HCT116 (cell line): Measurements from ENCODE around the gene ALDH3A1. TPM values are rescaled to one million over a fixed set of nuclear protein-coding genes. Genes with fewer than 3 reads are reported as not detected.

ENCODE experiments used
- ATAC-seq: fragments of 200-7000 bp; cut with Tn5 transposase; 2 replicates; pipeline ENCODE4 v1.9.1; 2020; ENCODE audit warnings: mild to moderate bottlenecking, moderate library complexity
- BruUV-seq: library from RNA; stranded (reverse); fragments of 400-500 nt; replicated peaks from 2 replicates; lab custom pipeline; 2021; lab: Mats Ljungman, UMichigan
- CTCF ChIA-PET: fragments of 300-600 bp; sonication (Branson Sonifier 250); formaldehyde crosslinking; loops from one replicate; lab custom pipeline; 2021; ENCODE audit warnings: antibody characterized with exemption; lab: Charles Lee
- POLR2A ChIA-PET: fragments of 300-600, 350-600 bp; sonication (Branson Sonifier 250); formaldehyde crosslinking; loops from one replicate; lab custom pipeline; 2021; ENCODE audit warnings: antibody characterized with exemption; lab: Charles Lee
- RAD21 ChIA-PET, 2 experiments: fragments of 300-600 bp; sonication (Branson Sonifier 250); formaldehyde crosslinking; loops; one replicate each; lab custom pipeline; 2023; ENCODE audit warnings: low total read pairs in 2 of 2; ENCODE audit not compliant: uncharacterized antibody in 2 of 2, unreplicated experiment in 2 of 2, low non-redundant PET in 1 of 2; lab: Charles Lee
- DNase-seq: peaks from one replicate; pipeline ENCODE4 v3.0.0-alpha.2; 2010; ENCODE audit warnings: low read depth, low spot score
- H2AFZ ChIP-seq: fragments of 200-600 bp; shearing (Covaris generic), sonication (generic); 2 replicates; pipeline ENCODE4 v1.6.1; 2017; ENCODE audit warnings: low read depth, mixed run types, mixed read lengths, antibody characterized with exemption, low read length; ENCODE audit not compliant: poor library complexity, severe bottlenecking
- H3K27ac ChIP-seq: 2 replicates; pipeline ENCODE4 v1.5.1; 2012; ENCODE audit warnings: low read depth, low read length
- H3K27me3 ChIP-seq: fragments of 200-600 bp; sonication (generic); 2 replicates; pipeline ENCODE4 v1.6.1; 2016; ENCODE audit warnings: mixed run types, low read length, mixed read lengths; ENCODE audit not compliant: insufficient read depth
- H3K36me3 ChIP-seq, 2 experiments: fragments of 200-500 bp in 1 of 2; fragments of 200-600 bp in 1 of 2; sonication (Bioruptor generic) in 1 of 2; sonication (generic) in 1 of 2; 2 replicates each; pipeline versions ENCODE4 v1.5.1 to v1.6.1; 2014 to 2016; ENCODE audit warnings: low read length in 2 of 2, inconsistent platforms in 1 of 2, mixed read lengths in 1 of 2, mixed run types in 1 of 2; ENCODE audit not compliant: insufficient read depth in 2 of 2, control insufficient read depth in 1 of 2
- H3K4me1 ChIP-seq, 2 experiments: fragments of 200-600 bp in 1 of 2; sonication (generic) in 1 of 2; 2 replicates each; pipeline versions ENCODE4 v1.5.1 to v1.6.1; 2012 to 2017; ENCODE audit warnings: low read length in 2 of 2, inconsistent platforms in 1 of 2, mild to moderate bottlenecking in 1 of 2, mixed read lengths in 1 of 2, mixed run types in 1 of 2, moderate library complexity in 1 of 2; ENCODE audit not compliant: insufficient read depth in 2 of 2, control insufficient read depth in 1 of 2
- H3K4me2 ChIP-seq: fragments of 200-600 bp; sonication (generic); 2 replicates; pipeline ENCODE4 v1.6.1; 2017; ENCODE audit warnings: mixed run types, low read length, mixed read lengths
- H3K4me3 ChIP-seq, 2 experiments: fragments of 200-600 bp in 1 of 2; sonication (generic) in 1 of 2; replicated peaks in 1 of 2; 2 replicates each; pipeline ENCODE4 v1.5.1; 2011 to 2016; ENCODE audit warnings: low read length in 2 of 2, control low read depth in 1 of 2, low read depth in 1 of 2, mild to moderate bottlenecking in 1 of 2, mixed read lengths in 1 of 2, mixed run types in 1 of 2
- H3K79me2 ChIP-seq: fragments of 200-600 bp; sonication (generic); 2 replicates; pipeline ENCODE4 v1.6.1; 2017; ENCODE audit warnings: mild to moderate bottlenecking, mixed run types, low read length, moderate library complexity, mixed read lengths; ENCODE audit not compliant: insufficient read depth
- H3K9ac ChIP-seq: fragments of 200-600 bp; sonication (generic); 2 replicates; pipeline ENCODE4 v1.6.1; 2016; ENCODE audit warnings: low read length, mixed read lengths
- H3K9me2 ChIP-seq: fragments of 200-600 bp; sonication (generic), shearing (Covaris generic); 2 replicates; pipeline ENCODE4 v1.6.1; 2017; ENCODE audit warnings: mixed run types, mild to moderate bottlenecking, moderate library complexity; ENCODE audit not compliant: insufficient read depth
- H3K9me3 ChIP-seq, 2 experiments: fragments of 200-500 bp in 1 of 2; fragments of 200-600 bp in 1 of 2; sonication (Bioruptor generic) in 1 of 2; sonication (generic) in 1 of 2; 2 replicates each; pipeline ENCODE4 v1.6.1; 2014 to 2017; ENCODE audit warnings: low read length in 2 of 2, mixed read lengths in 2 of 2, inconsistent platforms in 1 of 2, low read depth in 1 of 2, mild to moderate bottlenecking in 1 of 2, mixed run types in 1 of 2, moderate library complexity in 1 of 2; ENCODE audit not compliant: control insufficient read depth in 1 of 2, insufficient read depth in 1 of 2
- H4K20me1 ChIP-seq: fragments of 200-600 bp; sonication (generic), shearing (Covaris generic); 2 replicates; pipeline ENCODE4 v1.6.1; 2017; ENCODE audit warnings: mixed run types, mild to moderate bottlenecking, moderate library complexity; ENCODE audit not compliant: insufficient read depth
- CBX3 ChIP-seq: IDR thresholded peaks from 2 replicates; pipeline ENCODE4 v1.6.1; 2012; ENCODE audit warnings: low read depth
- CEBPB ChIP-seq: IDR thresholded peaks from 2 replicates; pipeline ENCODE4 v1.6.1; 2012; ENCODE audit warnings: low read depth
- EGR1 ChIP-seq: IDR thresholded peaks from 2 replicates; pipeline ENCODE4 v1.6.1; 2012; ENCODE audit warnings: low read depth
- ELF1 ChIP-seq: IDR thresholded peaks from 2 replicates; pipeline ENCODE4 v1.6.1; 2012; ENCODE audit warnings: low read depth, borderline replicate concordance
- EZH2 ChIP-seq: fragments of 200-600 bp; sonication (generic); IDR thresholded peaks from 2 replicates; pipeline ENCODE4 v1.6.1; 2017; ENCODE audit warnings: antibody characterized with exemption, mixed run types
- EZH2phosphoT487 ChIP-seq: fragments of 200-600 bp; IDR thresholded peaks from 2 replicates; pipeline ENCODE4 v1.6.1; 2018; ENCODE audit warnings: antibody characterized with exemption, borderline replicate concordance
- JUND ChIP-seq: IDR thresholded peaks from 2 replicates; pipeline ENCODE4 v1.6.1; 2012
- POLR2AphosphoS5 ChIP-seq: IDR thresholded peaks from 2 replicates; pipeline ENCODE4 v1.6.1; 2011; ENCODE audit warnings: mild to moderate bottlenecking, low read depth, low read length, moderate library complexity
- RAD21 ChIP-seq: IDR thresholded peaks from 2 replicates; pipeline ENCODE4 v1.6.1; 2012; ENCODE audit warnings: low read depth, mild to moderate bottlenecking
- SIN3A ChIP-seq: IDR thresholded peaks from 2 replicates; pipeline ENCODE4 v1.6.1; 2012; ENCODE audit warnings: low read depth
- SRF ChIP-seq: IDR thresholded peaks from 2 replicates; pipeline ENCODE4 v1.6.1; 2012; ENCODE audit warnings: low read depth
- TCF7L2 ChIP-seq: IDR thresholded peaks from 2 replicates; pipeline ENCODE4 v1.7.0; 2011; ENCODE audit warnings: borderline replicate concordance, inconsistent platforms; ENCODE audit not compliant: insufficient read depth, insufficient read length; ENCODE audit errors: extremely low read depth
- YY1 ChIP-seq: IDR thresholded peaks from 2 replicates; pipeline ENCODE4 v1.6.1; 2011; ENCODE audit warnings: low read length, low read depth, moderate library complexity, mild to moderate bottlenecking; ENCODE audit not compliant: insufficient replicate concordance; ENCODE audit errors: extremely low read depth
- ZFX ChIP-seq: fragments of 450-650 bp; IDR thresholded peaks from 2 replicates; pipeline ENCODE4 v1.6.1; 2017
- intact Hi-C: fragments of 100-400 bp; cut with micrococcal nuclease; formaldehyde crosslinking; loops from 2 replicates; pipeline ENCODE4 v1.10.0; 2022
- total RNA-seq: library from RNA; stranded (reverse); gene quantifications from one replicate; pipeline ENCODE4 v1.2.1, GENCODE V29; 2021; ENCODE audit not compliant: unreplicated experiment
- TF ChIP-seq, protein P1 (sequence below), 3 experiments: fragments of 200-600 bp in 1 of 3; sonication (generic) in 1 of 3; IDR thresholded peaks in 2 of 3; conservative IDR thresholded peaks in 1 of 3; 2 replicates each; pipeline ENCODE4 v1.5.1; 2012 to 2017; ENCODE audit warnings: low read depth in 2 of 3, low read length in 2 of 3, antibody characterized with exemption in 1 of 3, borderline replicate concordance in 1 of 3, control low read depth in 1 of 3, mild to moderate bottlenecking in 1 of 3, mixed read lengths in 1 of 3, mixed run types in 1 of 3, moderate library complexity in 1 of 3; ENCODE audit not compliant: insufficient read depth in 1 of 3
- TF ChIP-seq, protein P2 (sequence below): IDR thresholded peaks from 2 replicates; pipeline ENCODE4 v1.6.1; 2011; ENCODE audit warnings: mild to moderate bottlenecking, low read length, moderate library complexity; ENCODE audit not compliant: insufficient replicate concordance; ENCODE audit errors: extremely low read depth
- TF ChIP-seq, protein P3 (sequence below): IDR thresholded peaks from 2 replicates; pipeline ENCODE4 v1.6.1; 2012
- TF ChIP-seq, protein P4 (sequence below): IDR thresholded peaks from 2 replicates; pipeline ENCODE4 v1.6.1; 2012

Gene ALDH3A1
- total RNA-seq, 1 experiment from 2014 or later = 0.86 TPM

DNA sequence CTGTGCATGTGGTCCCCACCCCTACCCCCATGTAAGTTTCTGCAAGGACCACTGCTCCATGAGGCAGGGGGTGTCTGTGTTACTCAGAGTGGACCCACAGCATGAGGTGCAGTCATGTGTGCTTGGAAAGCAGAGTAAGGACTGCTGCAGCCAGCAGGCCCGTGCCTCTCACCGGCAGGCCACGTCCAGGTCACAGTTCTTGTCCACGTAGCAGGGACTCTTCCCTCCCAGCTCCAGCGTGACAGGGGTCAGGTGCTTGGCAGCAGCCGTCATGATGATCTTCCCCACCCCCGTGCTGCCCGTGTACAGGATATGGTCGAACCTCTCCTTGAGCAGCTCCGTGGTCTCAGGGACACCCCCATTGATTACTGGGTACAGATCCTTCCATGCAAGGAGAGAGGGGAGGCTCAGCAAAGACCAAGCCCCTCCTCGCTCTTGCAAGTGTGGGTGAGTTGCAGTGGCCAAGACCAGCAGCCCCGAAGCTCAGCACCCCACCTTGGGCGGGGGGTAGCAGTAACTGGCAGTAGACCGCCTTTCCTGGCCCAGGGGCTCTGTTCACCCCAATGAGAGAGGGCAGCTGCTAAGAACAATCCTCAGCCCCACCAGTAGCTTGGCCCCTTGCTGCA lies 6.2 kb downstream of the ALDH3A1 start:
- TF ChIP-seq EZH2phosphoT487 (no peak), CBX3 (no peak), YY1 (no peak), ELF1 (no peak), POLR2AphosphoS5 (no peak), ZFX (no peak), CEBPB (no peak), SRF (no peak), EGR1 (no peak), SIN3A (no peak), EZH2 (no peak), JUND (no peak), RAD21 (no peak), TCF7L2 (no peak)
- TF ChIP-seq, protein P1, sequence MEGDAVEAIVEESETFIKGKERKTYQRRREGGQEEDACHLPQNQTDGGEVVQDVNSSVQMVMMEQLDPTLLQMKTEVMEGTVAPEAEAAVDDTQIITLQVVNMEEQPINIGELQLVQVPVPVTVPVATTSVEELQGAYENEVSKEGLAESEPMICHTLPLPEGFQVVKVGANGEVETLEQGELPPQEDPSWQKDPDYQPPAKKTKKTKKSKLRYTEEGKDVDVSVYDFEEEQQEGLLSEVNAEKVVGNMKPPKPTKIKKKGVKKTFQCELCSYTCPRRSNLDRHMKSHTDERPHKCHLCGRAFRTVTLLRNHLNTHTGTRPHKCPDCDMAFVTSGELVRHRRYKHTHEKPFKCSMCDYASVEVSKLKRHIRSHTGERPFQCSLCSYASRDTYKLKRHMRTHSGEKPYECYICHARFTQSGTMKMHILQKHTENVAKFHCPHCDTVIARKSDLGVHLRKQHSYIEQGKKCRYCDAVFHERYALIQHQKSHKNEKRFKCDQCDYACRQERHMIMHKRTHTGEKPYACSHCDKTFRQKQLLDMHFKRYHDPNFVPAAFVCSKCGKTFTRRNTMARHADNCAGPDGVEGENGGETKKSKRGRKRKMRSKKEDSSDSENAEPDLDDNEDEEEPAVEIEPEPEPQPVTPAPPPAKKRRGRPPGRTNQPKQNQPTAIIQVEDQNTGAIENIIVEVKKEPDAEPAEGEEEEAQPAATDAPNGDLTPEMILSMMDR (IDR thresholded peaks at IDR 0.05 in 2 of 3, conservative IDR thresholded peaks at IDR 0.05 in 1 of 3; ENCODE audit: borderline replicate concordance in 1 of 3, insufficient read depth in 1 of 3, low read depth in 2 of 3, low read length in 2 of 3) = no peak
- TF ChIP-seq, protein P2, sequence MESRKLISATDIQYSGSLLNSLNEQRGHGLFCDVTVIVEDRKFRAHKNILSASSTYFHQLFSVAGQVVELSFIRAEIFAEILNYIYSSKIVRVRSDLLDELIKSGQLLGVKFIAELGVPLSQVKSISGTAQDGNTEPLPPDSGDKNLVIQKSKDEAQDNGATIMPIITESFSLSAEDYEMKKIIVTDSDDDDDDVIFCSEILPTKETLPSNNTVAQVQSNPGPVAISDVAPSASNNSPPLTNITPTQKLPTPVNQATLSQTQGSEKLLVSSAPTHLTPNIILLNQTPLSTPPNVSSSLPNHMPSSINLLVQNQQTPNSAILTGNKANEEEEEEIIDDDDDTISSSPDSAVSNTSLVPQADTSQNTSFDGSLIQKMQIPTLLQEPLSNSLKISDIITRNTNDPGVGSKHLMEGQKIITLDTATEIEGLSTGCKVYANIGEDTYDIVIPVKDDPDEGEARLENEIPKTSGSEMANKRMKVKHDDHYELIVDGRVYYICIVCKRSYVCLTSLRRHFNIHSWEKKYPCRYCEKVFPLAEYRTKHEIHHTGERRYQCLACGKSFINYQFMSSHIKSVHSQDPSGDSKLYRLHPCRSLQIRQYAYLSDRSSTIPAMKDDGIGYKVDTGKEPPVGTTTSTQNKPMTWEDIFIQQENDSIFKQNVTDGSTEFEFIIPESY = no peak
- TF ChIP-seq, protein P3, sequence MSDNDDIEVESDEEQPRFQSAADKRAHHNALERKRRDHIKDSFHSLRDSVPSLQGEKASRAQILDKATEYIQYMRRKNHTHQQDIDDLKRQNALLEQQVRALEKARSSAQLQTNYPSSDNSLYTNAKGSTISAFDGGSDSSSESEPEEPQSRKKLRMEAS = no peak
- TF ChIP-seq, protein P4, sequence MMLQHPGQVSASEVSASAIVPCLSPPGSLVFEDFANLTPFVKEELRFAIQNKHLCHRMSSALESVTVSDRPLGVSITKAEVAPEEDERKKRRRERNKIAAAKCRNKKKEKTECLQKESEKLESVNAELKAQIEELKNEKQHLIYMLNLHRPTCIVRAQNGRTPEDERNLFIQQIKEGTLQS = no peak
- Histone ChIP-seq H3K36me3 (no peaks in the 10 kb centered on the region), H3K9me3 (no peaks in the 10 kb centered on the region), H3K27ac (no peak overlapping the region), H3K79me2 (no peaks in the 10 kb centered on the region), H3K4me3 (no peak overlapping the region), H4K20me1 (no peaks in the 10 kb centered on the region), H3K27me3 (no peaks in the 10 kb centered on the region), H3K4me2 (no peak overlapping the region), H2AFZ (no peak overlapping the region), H3K4me1 (peaks cover 8 to 19% of the 10 kb centered on the region in 2 experiments; a peak in 3 of 4 replicates), H3K9ac (no peak overlapping the region), H3K9me2 (no peaks in the 10 kb centered on the region)
- RAD21 ChIA-PET = no interaction called here
- intact Hi-C loops = no loop called here
- POLR2A ChIA-PET = no interaction called here
- DNase-seq (no peak), ATAC-seq (no peak)
- CTCF ChIA-PET = no interaction called here
- no TSS peak for BruUV-seq
